Measurements from ENCODE around the gene PGM5.
"Not testable (repeated sequence)": the region's sequence is repeated elsewhere in the genome, so short reads cannot be mapped to it uniquely, and the experiment has no call there.

PGM5 gene

GRCh38 chr9:68356380-68357118 is at the start of gene PGM5:
Gene PGM5 (plus strand): TSS chr9:68356611. CDS start chr9:68357128, 517 bp downstream.
- H3K36me3 ChIP-seq (ENCODE audit: insufficient read depth, low read length); H3K79me2 ChIP-seq (ENCODE audit: insufficient read depth, low read length); H3K9ac ChIP-seq (ENCODE audit: low read depth, low read length, poor library complexity, severe bottlenecking); H3K4me2 ChIP-seq (ENCODE audit: low read depth, low read length, poor library complexity, severe bottlenecking); H3F3A ChIP-seq (ENCODE audit: low read depth); H3K4me1 ChIP-seq (ENCODE audit: insufficient read depth, low read length, poor library complexity, severe bottlenecking); H3K4me3 ChIP-seq (ENCODE audit: low read length, poor library complexity, severe bottlenecking); H3K9me2 ChIP-seq (replicated peaks; ENCODE audit: low read depth, low read length); H4K20me1 ChIP-seq (ENCODE audit: insufficient read depth, low read length, poor library complexity, severe bottlenecking); H3K9me3 ChIP-seq (ENCODE audit: insufficient read depth, low read depth, low read length); H2AFZ ChIP-seq (ENCODE audit: low read length); H3K27me3 ChIP-seq (ENCODE audit: insufficient read depth, low read length, poor library complexity, severe bottlenecking): not testable (repeated sequence)

- H3K4me3 ChIP-seq (ENCODE audit: low read length, poor library complexity, severe bottlenecking); H3F3A ChIP-seq (ENCODE audit: low read depth); H3K4me1 ChIP-seq (ENCODE audit: insufficient read depth, low read length, poor library complexity, severe bottlenecking); H3K36me3 ChIP-seq (ENCODE audit: insufficient read depth, low read length); H4K20me1 ChIP-seq (ENCODE audit: insufficient read depth, low read length, poor library complexity, severe bottlenecking); H3K27me3 ChIP-seq (ENCODE audit: insufficient read depth, low read length, poor library complexity, severe bottlenecking); H3K9ac ChIP-seq (ENCODE audit: low read depth, low read length, poor library complexity, severe bottlenecking); H3K9me2 ChIP-seq (replicated peaks; ENCODE audit: low read depth, low read length); H2AFZ ChIP-seq (ENCODE audit: low read length); H3K9me3 ChIP-seq (ENCODE audit: insufficient read depth, low read depth, low read length); H3K79me2 ChIP-seq (ENCODE audit: insufficient read depth, low read length); H3K4me2 ChIP-seq (ENCODE audit: low read depth, low read length, poor library complexity, severe bottlenecking): not testable (repeated sequence)
Observed at GRCh38 chr9:68307127-68307526, 49.3 kb upstream of the PGM5 start.

- not testable (repeated sequence) for H4K20me1 ChIP-seq (ENCODE audit: insufficient read depth, low read length, poor library complexity, severe bottlenecking); H2AFZ ChIP-seq (ENCODE audit: low read length); H3K4me3 ChIP-seq (ENCODE audit: low read length, poor library complexity, severe bottlenecking)
Observed at GRCh38 chr9:68307654-68308053, 48.8 kb upstream of the PGM5 start.

DNA sequence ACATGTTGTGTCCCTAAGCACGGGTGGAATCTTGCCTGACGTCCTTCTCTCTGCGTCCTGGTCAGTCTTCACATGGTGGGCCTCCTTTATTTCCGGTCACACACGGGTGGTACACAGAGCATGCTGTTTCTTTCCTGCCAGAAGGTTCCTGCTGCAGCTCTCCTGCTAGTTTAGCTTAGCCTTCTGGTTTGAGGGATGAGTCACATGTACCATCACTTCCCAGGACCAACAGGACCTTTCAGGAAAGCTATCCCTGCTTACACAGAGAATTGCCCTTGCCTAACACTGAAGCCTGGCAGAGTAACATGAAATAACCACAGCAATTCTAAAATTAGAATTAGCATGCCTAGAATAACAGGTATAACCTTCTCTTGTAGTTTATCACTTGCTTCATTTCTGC is 45.2 kb upstream of the PGM5 start:
- H2AFZ ChIP-seq (ENCODE audit: low read length); H3K4me2 ChIP-seq (ENCODE audit: low read depth, low read length, poor library complexity, severe bottlenecking); H3K27me3 ChIP-seq (ENCODE audit: insufficient read depth, low read length, poor library complexity, severe bottlenecking); H3K36me3 ChIP-seq (ENCODE audit: insufficient read depth, low read length); H3F3A ChIP-seq (ENCODE audit: low read depth); H3K79me2 ChIP-seq (ENCODE audit: insufficient read depth, low read length); H3K9me3 ChIP-seq (ENCODE audit: insufficient read depth, low read depth, low read length); H3K4me3 ChIP-seq (ENCODE audit: low read length, poor library complexity, severe bottlenecking); H3K9ac ChIP-seq (ENCODE audit: low read depth, low read length, poor library complexity, severe bottlenecking); H3K9me2 ChIP-seq (replicated peaks; ENCODE audit: low read depth, low read length); H4K20me1 ChIP-seq (ENCODE audit: insufficient read depth, low read length, poor library complexity, severe bottlenecking); H3K4me1 ChIP-seq (ENCODE audit: insufficient read depth, low read length, poor library complexity, severe bottlenecking): not testable (repeated sequence)

More at GRCh38 chr9:68307654-68308053, 48.8 kb upstream of the PGM5 start:
- not testable (repeated sequence) for H3K27me3 ChIP-seq (ENCODE audit: insufficient read depth, low read length, poor library complexity, severe bottlenecking); H3K4me1 ChIP-seq (ENCODE audit: insufficient read depth, low read length, poor library complexity, severe bottlenecking); H3F3A ChIP-seq (ENCODE audit: low read depth); H3K9me2 ChIP-seq (replicated peaks; ENCODE audit: low read depth, low read length); H3K36me3 ChIP-seq (ENCODE audit: insufficient read depth, low read length); H3K4me2 ChIP-seq (ENCODE audit: low read depth, low read length, poor library complexity, severe bottlenecking); H3K79me2 ChIP-seq (ENCODE audit: insufficient read depth, low read length); H3K9ac ChIP-seq (ENCODE audit: low read depth, low read length, poor library complexity, severe bottlenecking); H3K9me3 ChIP-seq (ENCODE audit: insufficient read depth, low read depth, low read length)

GRCh38 chr9:68318209-68318608 is 38.2 kb upstream of the PGM5 start:
- H3K4me2 ChIP-seq (ENCODE audit: low read depth, low read length, poor library complexity, severe bottlenecking); H3F3A ChIP-seq (ENCODE audit: low read depth); H2AFZ ChIP-seq (ENCODE audit: low read length); H3K27me3 ChIP-seq (ENCODE audit: insufficient read depth, low read length, poor library complexity, severe bottlenecking); H3K9me2 ChIP-seq (replicated peaks; ENCODE audit: low read depth, low read length); H3K4me1 ChIP-seq (ENCODE audit: insufficient read depth, low read length, poor library complexity, severe bottlenecking); H3K9me3 ChIP-seq (ENCODE audit: insufficient read depth, low read depth, low read length); H3K79me2 ChIP-seq (ENCODE audit: insufficient read depth, low read length); H3K9ac ChIP-seq (ENCODE audit: low read depth, low read length, poor library complexity, severe bottlenecking); H3K36me3 ChIP-seq (ENCODE audit: insufficient read depth, low read length); H3K4me3 ChIP-seq (ENCODE audit: low read length, poor library complexity, severe bottlenecking); H4K20me1 ChIP-seq (ENCODE audit: insufficient read depth, low read length, poor library complexity, severe bottlenecking): not testable (repeated sequence)

DNA sequence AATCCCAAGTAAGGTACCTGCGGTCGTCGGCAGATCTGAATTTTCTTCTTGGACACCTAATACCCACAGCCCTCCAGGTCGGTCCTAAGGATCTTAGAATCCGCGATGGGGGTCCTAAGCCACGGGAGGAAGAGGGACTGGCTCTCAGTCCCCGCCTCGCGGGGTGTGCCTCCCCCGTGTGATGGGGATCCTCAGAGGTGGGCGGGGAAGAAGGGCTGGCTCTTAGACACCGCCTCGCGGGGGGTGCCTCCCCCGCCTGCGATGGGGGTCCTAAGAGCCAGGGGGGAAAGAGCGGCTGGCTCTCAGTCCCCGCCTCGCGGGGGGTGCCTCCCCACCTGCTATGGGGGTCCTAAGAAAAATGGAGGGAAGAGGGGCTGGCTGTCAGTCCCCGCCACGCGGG is 32.7 kb upstream of the PGM5 start:
- H4K20me1 ChIP-seq (ENCODE audit: insufficient read depth, low read length, poor library complexity, severe bottlenecking); H3K4me1 ChIP-seq (ENCODE audit: insufficient read depth, low read length, poor library complexity, severe bottlenecking); H3K4me2 ChIP-seq (ENCODE audit: low read depth, low read length, poor library complexity, severe bottlenecking); H3K36me3 ChIP-seq (ENCODE audit: insufficient read depth, low read length); H3K27me3 ChIP-seq (ENCODE audit: insufficient read depth, low read length, poor library complexity, severe bottlenecking); H3K9ac ChIP-seq (ENCODE audit: low read depth, low read length, poor library complexity, severe bottlenecking); H3K4me3 ChIP-seq (ENCODE audit: low read length, poor library complexity, severe bottlenecking); H2AFZ ChIP-seq (ENCODE audit: low read length); H3F3A ChIP-seq (ENCODE audit: low read depth); H3K9me3 ChIP-seq (ENCODE audit: insufficient read depth, low read depth, low read length); H3K9me2 ChIP-seq (replicated peaks; ENCODE audit: low read depth, low read length); H3K79me2 ChIP-seq (ENCODE audit: insufficient read depth, low read length): not testable (repeated sequence)

DNA sequence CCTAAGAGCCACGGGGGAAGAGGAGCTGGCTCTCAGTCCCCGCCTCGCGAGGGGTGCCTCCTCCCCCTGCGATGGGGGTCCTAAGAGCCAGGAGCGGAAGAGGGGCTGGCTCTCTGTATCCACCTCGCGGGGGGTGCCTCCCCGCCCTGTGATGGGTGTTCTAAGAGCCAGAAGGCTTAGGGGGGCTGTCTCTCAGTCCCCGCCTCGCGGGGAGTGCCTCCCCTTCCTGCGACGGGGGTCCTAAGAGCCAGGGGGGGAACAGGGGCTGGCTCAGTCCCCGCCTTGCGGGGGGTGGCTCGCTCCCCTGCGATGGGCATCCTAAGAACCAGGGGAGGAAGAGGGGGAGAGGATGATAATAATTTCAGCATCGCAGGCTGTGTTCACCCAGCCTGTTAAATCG is 31.9 kb upstream of the PGM5 start:
- H3K79me2 ChIP-seq (ENCODE audit: insufficient read depth, low read length); H3K9me3 ChIP-seq (ENCODE audit: insufficient read depth, low read depth, low read length); H3F3A ChIP-seq (ENCODE audit: low read depth): not testable (repeated sequence)

More for the DNA sequence above, 31.9 kb upstream of the PGM5 start:
- not testable (repeated sequence) for H3K4me1 ChIP-seq (ENCODE audit: insufficient read depth, low read length, poor library complexity, severe bottlenecking); H3K36me3 ChIP-seq (ENCODE audit: insufficient read depth, low read length); H3K27me3 ChIP-seq (ENCODE audit: insufficient read depth, low read length, poor library complexity, severe bottlenecking); H3K4me2 ChIP-seq (ENCODE audit: low read depth, low read length, poor library complexity, severe bottlenecking); H2AFZ ChIP-seq (ENCODE audit: low read length); H3K4me3 ChIP-seq (ENCODE audit: low read length, poor library complexity, severe bottlenecking); H3K9ac ChIP-seq (ENCODE audit: low read depth, low read length, poor library complexity, severe bottlenecking); H4K20me1 ChIP-seq (ENCODE audit: insufficient read depth, low read length, poor library complexity, severe bottlenecking); H3K9me2 ChIP-seq (replicated peaks; ENCODE audit: low read depth, low read length)
